ENCODE measurements around the gene BDNF. TPM values are rescaled to one million over a fixed set of nuclear protein-coding genes. Genes with fewer than 3 reads are reported as not detected.

Gene BDNF
- total RNA-seq, 1 donor from 2014 or later = 0.25 TPM

- Histone ChIP-seq H3K27ac (no peak overlapping the region), H3K36me3 (no peaks in the 10 kb centered on the region), H3K27me3 (peaks cover 8% of the 10 kb centered on the region), H3K4me3 (no peak overlapping the region), H3K4me1 (peaks cover 23% of the 10 kb centered on the region), H3K9me3 (no peaks in the 10 kb centered on the region)
- DNase-seq (ENCODE audit: extremely low spot score in 2 of 2) = no peak
- TF ChIP-seq POLR2A (IDR thresholded peaks at IDR 0.05) (no peak), POLR2AphosphoS5 (IDR thresholded peaks at IDR 0.05; ENCODE audit: insufficient read depth in 1 of 2, low read depth in 1 of 2) (no peak), CTCF (IDR thresholded peaks at IDR 0.05) (no peak)
- intact Hi-C loops (cut with DNase I) = no loop called here
Observed at GRCh38 chr11:27723687-27724086, 23.4 kb upstream of the BDNF start.

GRCh38 chr11:27722953-27723344 is 22.7 kb upstream of the BDNF start:
- intact Hi-C loops (cut with DNase I) = no loop called here
- TF ChIP-seq POLR2A (IDR thresholded peaks at IDR 0.05) = no peak
- TF ChIP-seq CTCF (IDR thresholded peaks at IDR 0.05) = no peak
- no peak for TF ChIP-seq POLR2AphosphoS5 (IDR thresholded peaks at IDR 0.05; ENCODE audit: insufficient read depth in 1 of 2, low read depth in 1 of 2)

DNA sequence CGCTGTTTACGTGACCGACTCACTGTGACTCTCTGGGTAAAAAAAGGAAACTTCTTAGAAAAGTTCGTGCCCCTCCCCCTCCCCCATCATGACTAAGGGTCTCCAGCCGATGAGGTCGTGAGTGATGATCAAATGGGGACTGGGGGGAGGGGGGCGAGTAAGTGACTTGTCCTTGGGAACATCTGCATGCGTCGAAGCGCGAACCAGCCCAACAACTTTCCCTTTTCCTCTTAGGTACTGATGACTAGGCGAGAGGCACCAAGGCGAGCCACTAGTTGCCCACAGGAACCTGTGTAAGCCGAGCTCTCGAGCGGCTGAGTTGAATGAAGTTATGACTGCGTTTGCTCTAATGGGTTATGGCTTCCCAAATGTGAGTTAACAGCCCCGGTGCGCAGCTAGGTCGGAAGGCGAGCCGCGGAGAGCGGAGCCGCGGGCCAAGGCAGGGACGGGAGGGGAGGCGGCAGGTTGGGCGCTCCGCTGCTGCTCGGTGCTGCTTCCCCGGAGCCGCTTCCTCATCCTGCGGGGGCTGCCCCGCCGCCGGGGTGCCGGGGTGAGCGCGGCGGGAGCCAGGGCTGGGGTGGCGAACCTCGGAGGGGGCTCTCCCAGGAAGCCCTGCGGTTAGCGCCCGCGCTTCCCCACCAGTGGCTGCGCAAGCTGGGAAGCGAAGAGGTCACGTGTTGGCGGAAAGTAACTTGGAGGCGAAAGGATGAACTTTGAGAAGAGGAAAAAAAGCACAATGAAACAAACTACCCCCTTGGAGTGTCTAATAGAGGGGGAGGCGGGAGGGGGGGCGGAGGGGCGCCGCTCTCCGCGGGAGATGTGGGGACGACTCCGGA is 22.1 kb upstream of the BDNF start:
- H3K27ac ChIP-seq = no peak overlapping the region
- no peak for TF ChIP-seq POLR2A (IDR thresholded peaks at IDR 0.05)
- TF ChIP-seq POLR2AphosphoS5 (IDR thresholded peaks at IDR 0.05; ENCODE audit: insufficient read depth in 1 of 2, low read depth in 1 of 2) = no peak
- H3K36me3 ChIP-seq = no peaks in the 10 kb centered on the region
- H3K9me3 ChIP-seq = no peaks in the 10 kb centered on the region
- H3K27me3 ChIP-seq = peaks cover 8% of the 10 kb centered on the region
- intact Hi-C loops (cut with DNase I) = no loop called here
- H3K4me3 ChIP-seq = peak overlapping the region; percentile 23 to 27
- H3K4me1 ChIP-seq = peaks cover 29% of the 10 kb centered on the region
- no peak for DNase-seq (ENCODE audit: extremely low spot score in 2 of 2)

More at GRCh38 chr11:27722953-27723344, 22.7 kb upstream of the BDNF start:
- Histone ChIP-seq H3K4me1 (peaks cover 27% of the 10 kb centered on the region), H3K27ac (no peak overlapping the region), H3K9me3 (no peaks in the 10 kb centered on the region), H3K27me3 (peaks cover 8% of the 10 kb centered on the region), H3K36me3 (no peaks in the 10 kb centered on the region), H3K4me3 (peak overlapping the region; percentile 23 to 27)
- no peak for DNase-seq (ENCODE audit: extremely low spot score in 2 of 2)

GRCh38 chr11:27721264-27722116 is 21.2 kb upstream of the BDNF start:
- Histone ChIP-seq H3K27me3 (peaks cover 8% of the 10 kb centered on the region), H3K36me3 (no peaks in the 10 kb centered on the region), H3K27ac (no peak overlapping the region), H3K4me1 (peaks cover 29% of the 10 kb centered on the region), H3K4me3 (peak overlapping the region in 1 of 2 donors; percentile 23), H3K9me3 (no peaks in the 10 kb centered on the region)
- DNase-seq (ENCODE audit: extremely low spot score in 2 of 2) = no peak
- TF ChIP-seq POLR2A (IDR thresholded peaks at IDR 0.05) (no peak), POLR2AphosphoS5 (IDR thresholded peaks at IDR 0.05; ENCODE audit: insufficient read depth in 1 of 2, low read depth in 1 of 2) (no peak), CTCF (IDR thresholded peaks at IDR 0.05) (no peak)
- intact Hi-C loops (cut with DNase I) = no loop called here

- TF ChIP-seq POLR2AphosphoS5 (IDR thresholded peaks at IDR 0.05; ENCODE audit: insufficient read depth in 1 of 2, low read depth in 1 of 2) (no peak), CTCF (IDR thresholded peaks at IDR 0.05) (no peak), POLR2A (IDR thresholded peaks at IDR 0.05) (no peak)
- intact Hi-C loops (cut with DNase I) = no loop called here
- Histone ChIP-seq H3K4me1 (peaks cover 29% of the 10 kb centered on the region), H3K27me3 (peaks cover 8% of the 10 kb centered on the region), H3K27ac (no peak overlapping the region), H3K36me3 (no peaks in the 10 kb centered on the region), H3K9me3 (no peaks in the 10 kb centered on the region), H3K4me3 (no peak overlapping the region)
- no peak for DNase-seq (ENCODE audit: extremely low spot score in 2 of 2)
Observed at GRCh38 chr11:27720277-27720830, 20.1 kb upstream of the BDNF start.
